PC-3 (cell line): ENCODE measurements around the gene GSN. TPM values are rescaled to one million over a fixed set of nuclear protein-coding genes. Genes with fewer than 3 reads are reported as not detected.

Experiments used
- ATAC-seq: fragments of 200-7000 bp; cut with Tn5 transposase; 2 replicates; pipeline ENCODE4 v1.9.1; 2020; ENCODE audit warnings: mild to moderate bottlenecking, moderate library complexity
- BruUV-seq: library from RNA; stranded (reverse); fragments of 400-500 nt; replicated peaks from 2 replicates; lab custom pipeline; 2021; lab: Mats Ljungman, UMichigan
- CTCF ChIA-PET: fragments of 300-600 bp; sonication (Branson Sonifier 250); formaldehyde crosslinking; loops from one replicate; lab custom pipeline; 2022; ENCODE audit warnings: antibody characterized with exemption; lab: Charles Lee
- POLR2A ChIA-PET: fragments of 300-600 bp; sonication (Branson Sonifier 250); formaldehyde crosslinking; loops from one replicate; lab custom pipeline; 2022; ENCODE audit warnings: antibody characterized with exemption; ENCODE audit not compliant: unreplicated experiment; lab: Charles Lee
- DNase-seq: peaks from one replicate; pipeline ENCODE4 v3.0.0-alpha.2; 2015
- H2AFZ ChIP-seq: fragments of 300-600 bp; sonication (generic); 2 replicates; pipeline ENCODE4 v1.6.0; 2016; ENCODE audit warnings: antibody characterized with exemption, low read length
- H3F3A ChIP-seq: fragments of 300-600 bp; sonication (generic); one replicate; pipeline ENCODE4 v1.6.0; 2017; ENCODE audit warnings: antibody characterized with exemption, low read length, control low read depth, mild to moderate bottlenecking; ENCODE audit not compliant: unreplicated experiment
- H3K27ac ChIP-seq: fragments of 300-600 bp; sonication (generic); 2 replicates; pipeline ENCODE4 v1.5.1; 2016; ENCODE audit warnings: mild to moderate bottlenecking, low read length
- H3K27me3 ChIP-seq: fragments of 300-600 bp; sonication (generic); 2 replicates; pipeline ENCODE4 v1.6.1; 2016; ENCODE audit warnings: low read length, mixed read lengths
- H3K36me3 ChIP-seq: fragments of 300-600 bp; sonication (generic); 2 replicates; pipeline ENCODE4 v1.6.1; 2016; ENCODE audit warnings: low read depth, mixed run types, low read length, mixed read lengths
- H3K4me1 ChIP-seq: fragments of 300-600 bp; sonication (generic); 2 replicates; pipeline ENCODE4 v1.5.1; 2016; ENCODE audit warnings: low read length; ENCODE audit not compliant: insufficient read depth
- H3K4me2 ChIP-seq: fragments of 300-600 bp; sonication (generic); 2 replicates; pipeline ENCODE4 v1.6.0; 2016; ENCODE audit warnings: low read length
- H3K4me3 ChIP-seq: fragments of 300-600 bp; sonication (generic); 2 replicates; pipeline ENCODE4 v1.5.1; 2016; ENCODE audit warnings: mild to moderate bottlenecking, low read length, mixed read lengths
- H3K79me2 ChIP-seq: fragments of 300-600 bp; sonication (generic); 2 replicates; pipeline ENCODE4 v1.6.1; 2017; ENCODE audit warnings: low read length, mixed read lengths
- H3K9ac ChIP-seq: fragments of 300-600 bp; sonication (generic); 2 replicates; pipeline ENCODE4 v1.6.0; 2016; ENCODE audit warnings: mild to moderate bottlenecking, low read length
- H3K9me2 ChIP-seq: fragments of 300-600 bp; sonication (generic); replicated peaks from 2 replicates; pipeline ENCODE4 v1.6.1; 2016; ENCODE audit warnings: mixed run types, low read length, mixed read lengths
- H3K9me3 ChIP-seq: fragments of 300-600 bp; sonication (generic); 2 replicates; pipeline ENCODE4 v1.6.1; 2016; ENCODE audit warnings: low read length, mixed read lengths
- H4K20me1 ChIP-seq: fragments of 300-600 bp; sonication (generic); 2 replicates; pipeline ENCODE4 v1.6.1; 2016; ENCODE audit warnings: low read length, mixed read lengths
- CTCF ChIP-seq: fragments of 300-600 bp; sonication (generic); conservative IDR thresholded peaks from 2 replicates; pipeline ENCODE4 v1.5.1; 2017; ENCODE audit warnings: antibody characterized with exemption, low read depth, mild to moderate bottlenecking, low read length
- EZH2 ChIP-seq: fragments of 300-600 bp; sonication (generic); IDR thresholded peaks from one replicate; pipeline ENCODE4 v1.6.1; 2017; ENCODE audit warnings: antibody characterized with exemption, mild to moderate bottlenecking, low read length; ENCODE audit not compliant: unreplicated experiment
- EZH2phosphoT487 ChIP-seq: fragments of 300-600 bp; sonication (generic); IDR thresholded peaks from 2 replicates; pipeline ENCODE4 v1.6.1; 2018; ENCODE audit warnings: mild to moderate bottlenecking, antibody characterized with exemption, low read length, borderline replicate concordance
- intact Hi-C: fragments of 100-400 bp; cut with micrococcal nuclease; formaldehyde crosslinking; loops from 2 replicates; pipeline ENCODE4 v1.9.0; 2023
- total RNA-seq: library from RNA; depleted of rRNA; stranded (reverse); fragments of >200 nt; gene quantifications from 2 replicates; pipeline ENCODE4 v1.2.3, GENCODE V29; 2014

Gene GSN
- total RNA-seq, 1 experiment from 2014 or later, result 36.5 TPM

DNA sequence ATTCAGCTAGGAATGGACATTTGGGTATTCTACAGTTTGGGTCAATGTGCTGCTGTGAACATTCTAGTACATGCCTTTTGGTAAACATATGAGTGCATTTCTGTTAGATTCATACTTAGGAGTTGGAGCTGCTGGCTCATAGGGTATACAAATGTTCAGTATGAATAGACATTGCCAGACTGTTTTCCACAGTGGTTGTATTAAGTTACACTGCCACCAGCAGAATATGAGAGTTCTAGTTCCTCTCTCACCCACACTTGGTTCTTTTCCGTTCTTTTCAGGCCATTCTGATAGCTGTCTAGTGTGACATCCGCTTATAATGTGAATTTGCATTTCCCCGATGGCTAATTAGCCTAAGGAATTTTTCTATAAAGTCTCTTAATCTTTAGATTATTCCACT lies 77.1 kb downstream of the GSN start:
- ATAC-seq, result no peak
- BruUV-seq, result no TSS peak
- H3K79me2 ChIP-seq, result no peaks in the 10 kb centered on the region
- no peak overlapping the region for H3K9ac ChIP-seq
- H4K20me1 ChIP-seq, result no peaks in the 10 kb centered on the region
- no peaks in the 10 kb centered on the region for H3K4me1 ChIP-seq
- TF ChIP-seq EZH2, result no peak
- H3K27ac ChIP-seq, result no peak overlapping the region
- H3K9me2 ChIP-seq, result no peaks in the 10 kb centered on the region
- H3F3A ChIP-seq, result no peaks in the 10 kb centered on the region
- no peaks in the 10 kb centered on the region for H3K36me3 ChIP-seq
- intact Hi-C loops, result no loop called here
- DNase-seq, result no peak
- ChIA-PET CTCF (no interaction called here), POLR2A (no interaction called here)
- H2AFZ ChIP-seq, result no peak overlapping the region
- no peaks in the 10 kb centered on the region for H3K27me3 ChIP-seq
- H3K4me2 ChIP-seq, result no peak overlapping the region
- no peak overlapping the region for H3K4me3 ChIP-seq
- H3K9me3 ChIP-seq, result no peaks in the 10 kb centered on the region

GRCh38 chr9:121348221-121348620 lies 80.3 kb downstream of the GSN start:
- TF ChIP-seq EZH2phosphoT487 (no peak), CTCF (no peak), EZH2 (no peak)
- no TSS peak for BruUV-seq
- Histone ChIP-seq H3K27me3 (no peaks in the 10 kb centered on the region), H3K4me3 (no peak overlapping the region), H3K9ac (no peak overlapping the region), H2AFZ (no peak overlapping the region), H3K36me3 (no peaks in the 10 kb centered on the region), H3K4me1 (peaks cover 11% of the 10 kb centered on the region), H3K79me2 (no peaks in the 10 kb centered on the region), H3K27ac (no peak overlapping the region), H3K9me3 (no peaks in the 10 kb centered on the region), H3K9me2 (no peaks in the 10 kb centered on the region), H3K4me2 (no peak overlapping the region), H4K20me1 (no peaks in the 10 kb centered on the region), H3F3A (no peaks in the 10 kb centered on the region)
- DNase-seq, result no peak
- no peak for ATAC-seq
- intact Hi-C loops, result no loop called here
- CTCF ChIA-PET, result no interaction called here
- POLR2A ChIA-PET, result interaction anchor here (0.7 kb wide), 1 partner anchor 32 kb away, joined by 5 read pairs; no protein-coding TSS in a partner anchor

DNA sequence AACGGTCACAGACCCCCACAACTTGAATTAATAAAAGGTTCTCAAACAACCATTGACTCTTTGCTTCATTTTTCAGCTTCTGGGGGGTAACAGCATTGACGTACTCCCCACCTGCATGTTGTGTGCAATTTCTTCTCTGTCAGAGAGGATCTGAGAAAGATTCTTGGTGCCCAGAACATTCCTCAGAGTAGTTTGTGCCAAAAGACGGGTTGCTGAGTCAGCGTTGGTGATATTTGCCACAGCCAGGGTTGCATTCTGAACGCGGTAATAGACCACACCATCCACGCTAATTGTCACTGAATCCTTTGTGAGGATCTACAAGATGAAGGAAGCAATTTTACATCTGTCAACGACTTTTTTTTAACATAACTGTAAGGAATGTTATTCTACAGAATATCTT lies 81.0 kb downstream of the GSN start:
- H3K4me3 ChIP-seq, result no peak overlapping the region
- no peaks in the 10 kb centered on the region for H3K9me3 ChIP-seq
- H3K9me2 ChIP-seq, result no peaks in the 10 kb centered on the region
- H3F3A ChIP-seq, result no peaks in the 10 kb centered on the region
- no peaks in the 10 kb centered on the region for H4K20me1 ChIP-seq
- TF ChIP-seq EZH2 (no peak), CTCF (no peak)
- CTCF ChIA-PET, result no interaction called here
- no TSS peak for BruUV-seq
- H3K79me2 ChIP-seq, result no peaks in the 10 kb centered on the region
- H2AFZ ChIP-seq, result no peak overlapping the region
- intact Hi-C loops, result no loop called here
- DNase-seq, result no peak
- H3K9ac ChIP-seq, result no peak overlapping the region
- no peaks in the 10 kb centered on the region for H3K36me3 ChIP-seq
- H3K4me1 ChIP-seq, result peaks cover 11% of the 10 kb centered on the region
- POLR2A ChIA-PET, result no interaction called here
- no peak overlapping the region for H3K27ac ChIP-seq
- no peak for ATAC-seq
- no peaks in the 10 kb centered on the region for H3K27me3 ChIP-seq
- H3K4me2 ChIP-seq, result no peak overlapping the region
